ENCODE results near the gene ITPR1. TPM values are rescaled to one million over a fixed set of nuclear protein-coding genes. Genes with fewer than 3 reads are reported as not detected.

The ITPR1 gene
- total RNA-seq, 1 experiment from 2014 or later, result 13.8 TPM

GRCh38 chr3:4782095-4782494, 288.9 kb downstream of the ITPR1 start:
- in situ Hi-C loops (cut with HindIII; ENCODE audit: low pct_unique_long_range_greater_than_20kb, low sequenced_read_pairs), result no loop called here
- no peak for DNase-seq (ENCODE audit: low read depth)

GRCh38 chr3:4785551-4785950, 292.4 kb downstream of the ITPR1 start:
- DNase-seq (ENCODE audit: low read depth), result no peak
- in situ Hi-C loops (cut with HindIII; ENCODE audit: low pct_unique_long_range_greater_than_20kb, low sequenced_read_pairs), result no loop called here

GRCh38 chr3:4786431-4786830, 293.3 kb downstream of the ITPR1 start:
- in situ Hi-C loops (cut with HindIII; ENCODE audit: low pct_unique_long_range_greater_than_20kb, low sequenced_read_pairs), result no loop called here
- no peak for DNase-seq (ENCODE audit: low read depth)

- no peak for DNase-seq (ENCODE audit: low read depth)
- in situ Hi-C loops (cut with HindIII; ENCODE audit: low pct_unique_long_range_greater_than_20kb, low sequenced_read_pairs), result no loop called here
These were observed 298.2 kb downstream of the ITPR1 start for GRCh38 chr3:4791358-4791757.

- in situ Hi-C loops (cut with HindIII; ENCODE audit: low pct_unique_long_range_greater_than_20kb, low sequenced_read_pairs), result no loop called here
- DNase-seq (ENCODE audit: low read depth), result no peak
These were observed 300.2 kb downstream of the ITPR1 start for GRCh38 chr3:4793311-4793710.

- no peak for DNase-seq (ENCODE audit: low read depth)
- in situ Hi-C loops (cut with HindIII; ENCODE audit: low pct_unique_long_range_greater_than_20kb, low sequenced_read_pairs), result no loop called here
These were observed 301.2 kb downstream of the ITPR1 start for GRCh38 chr3:4794331-4794730.

GRCh38 chr3:4794798-4795197, 301.6 kb downstream of the ITPR1 start:
- DNase-seq (ENCODE audit: low read depth), result no peak
- in situ Hi-C loops (cut with HindIII; ENCODE audit: low pct_unique_long_range_greater_than_20kb, low sequenced_read_pairs), result no loop called here

- DNase-seq (ENCODE audit: low read depth), result no peak
- in situ Hi-C loops (cut with HindIII; ENCODE audit: low pct_unique_long_range_greater_than_20kb, low sequenced_read_pairs), result no loop called here
These were observed 302.8 kb downstream of the ITPR1 start for GRCh38 chr3:4795905-4796304.

GRCh38 chr3:4797201-4797705, 304.1 kb downstream of the ITPR1 start:
- no peak for DNase-seq (ENCODE audit: low read depth)
- in situ Hi-C loops (cut with HindIII; ENCODE audit: low pct_unique_long_range_greater_than_20kb, low sequenced_read_pairs), result no loop called here

- in situ Hi-C loops (cut with HindIII; ENCODE audit: low pct_unique_long_range_greater_than_20kb, low sequenced_read_pairs), result no loop called here
- DNase-seq (ENCODE audit: low read depth), result no peak
These were observed 306.4 kb downstream of the ITPR1 start for GRCh38 chr3:4799266-4800256.

- in situ Hi-C loops (cut with HindIII; ENCODE audit: low pct_unique_long_range_greater_than_20kb, low sequenced_read_pairs), result no loop called here
- no peak for DNase-seq (ENCODE audit: low read depth)
These were observed 307.4 kb downstream of the ITPR1 start for GRCh38 chr3:4800595-4800994.

- no peak for DNase-seq (ENCODE audit: low read depth)
- in situ Hi-C loops (cut with HindIII; ENCODE audit: low pct_unique_long_range_greater_than_20kb, low sequenced_read_pairs), result no loop called here
These were observed 308.7 kb downstream of the ITPR1 start for GRCh38 chr3:4801892-4802291.

- in situ Hi-C loops (cut with HindIII; ENCODE audit: low pct_unique_long_range_greater_than_20kb, low sequenced_read_pairs), result no loop called here
- DNase-seq (ENCODE audit: low read depth), result no peak
These were observed 309.8 kb downstream of the ITPR1 start for GRCh38 chr3:4802903-4803302.

GRCh38 chr3:4804161-4805058, 311.3 kb downstream of the ITPR1 start:
- DNase-seq (ENCODE audit: low read depth), result no peak
- in situ Hi-C loops (cut with HindIII; ENCODE audit: low pct_unique_long_range_greater_than_20kb, low sequenced_read_pairs), result no loop called here

GRCh38 chr3:4805662-4806061, 312.5 kb downstream of the ITPR1 start:
- in situ Hi-C loops (cut with HindIII; ENCODE audit: low pct_unique_long_range_greater_than_20kb, low sequenced_read_pairs), result no loop called here
- DNase-seq (ENCODE audit: low read depth), result no peak

GRCh38 chr3:4806535-4807108, 313.5 kb downstream of the ITPR1 start:
- in situ Hi-C loops (cut with HindIII; ENCODE audit: low pct_unique_long_range_greater_than_20kb, low sequenced_read_pairs), result no loop called here
- DNase-seq (ENCODE audit: low read depth), result no peak

- DNase-seq (ENCODE audit: low read depth), result no peak
- in situ Hi-C loops (cut with HindIII; ENCODE audit: low pct_unique_long_range_greater_than_20kb, low sequenced_read_pairs), result no loop called here
These were observed 314.5 kb downstream of the ITPR1 start for GRCh38 chr3:4807381-4808280.

GRCh38 chr3:4808637-4809036, 315.5 kb downstream of the ITPR1 start:
- in situ Hi-C loops (cut with HindIII; ENCODE audit: low pct_unique_long_range_greater_than_20kb, low sequenced_read_pairs), result no loop called here
- no peak for DNase-seq (ENCODE audit: low read depth)

Measured in Caki2 (cell line).